Right lobe of liver (tissue), 6 donors: ENCODE data around the gene DBH. TPM values are rescaled to one million over a fixed set of nuclear protein-coding genes. Genes with fewer than 3 reads are reported as not detected.
A peak's percentile ranks its signal among the peaks of the same experiment; 100 is the strongest.

Experiments used
- ATAC-seq, 4 donors: fragments of 200-7000 bp; cut with Tn5 transposase; one replicate each; pipeline ENCODE4 v1.9.1; 2020; ENCODE audit warnings: mild to moderate bottlenecking in 4 of 4, moderate library complexity in 4 of 4
- DNase-seq, 3 donors: peaks; one replicate each; pipeline ENCODE4 v3.0.0-alpha.2; 2020
- H3K27ac ChIP-seq, 3 donors: fragments of 200-600 bp; one replicate each; pipeline ENCODE4 v1.8.0; 2022
- H3K27me3 ChIP-seq, 2 donors: fragments of 200-600 bp; one replicate each; pipeline ENCODE4 v1.8.0; 2022
- H3K36me3 ChIP-seq, 4 donors: fragments of 200-600 bp; sonication (generic) in 1 of 4; one replicate each; pipeline versions ENCODE4 v1.5.1 to v1.8.0; 2017 to 2022; ENCODE audit warnings: control low read depth in 1 of 4
- H3K4me1 ChIP-seq, 4 donors: fragments of 200-600 bp; sonication (generic) in 1 of 4; one replicate each; pipeline versions ENCODE4 v1.5.1 to v1.8.0; 2017 to 2022; ENCODE audit warnings: control low read depth in 1 of 4
- H3K4me3 ChIP-seq, 3 donors: fragments of 200-600 bp; one replicate each; pipeline ENCODE4 v1.8.0; 2022
- H3K9me3 ChIP-seq, 4 donors: fragments of 200-600 bp; sonication (generic) in 1 of 4; one replicate each; pipeline versions ENCODE4 v1.5.1 to v1.8.0; 2017 to 2022; ENCODE audit warnings: control low read depth in 1 of 4
- POLR2A ChIP-seq: fragments of 450-650 bp; IDR thresholded peaks from one replicate; pipeline ENCODE4 v1.6.1; 2017; ENCODE audit warnings: antibody characterized with exemption, mild to moderate bottlenecking
- WGBS: methylation state at CpG from one replicate; pipeline ENCODE4 v1.1.6; 2018; ENCODE audit warnings: low coverage, low lambda C conversion rate; ENCODE audit not compliant: insufficient coverage; ENCODE audit errors: missing lambda C conversion rate; 5-methylcytosine and 5-hydroxymethylcytosine counted together
- intact Hi-C, 2 donors: fragments of 100-400 bp; cut with DNase I; formaldehyde crosslinking; loops; one replicate each; pipeline versions ENCODE4 v1.11.2 to v1.14.1; 2022
- total RNA-seq, 6 experiments: library from RNA; depleted of rRNA in 2 of 6; stranded (reverse); fragments of >200 nt in 2 of 6; fragmentation: NEBNext Ultra II Directional in 3 of 6; extraction: Animal tissue kit (Norgen Biotek cat#: 25700) in 3 of 6; gene quantifications; one replicate each; pipeline versions ENCODE4 v1.1.0 to v1.2.4, GENCODE V29; 2016 to 2023
- TF ChIP-seq, protein P1 (sequence below), 4 donors: fragments of 200-600 bp in 3 of 4; fragments of 450-650 bp in 1 of 4; IDR thresholded peaks; one replicate each; pipeline versions ENCODE4 v1.5.1 to v1.8.0; 2016 to 2022; ENCODE audit warnings: antibody characterized with exemption in 4 of 4, mild to moderate bottlenecking in 2 of 4
- donor health status: DM: no; HTN: yes; CAD: no.
- donor health status: DM: no; HTN: no; CAD: no.
- donor health status: DM: no; HTN: no; CAD: no.
- donor health status: DM: no; HTN: yes; CAD: no.
- donor health status: DM: no; HTN: yes; CAD: no.

The DBH gene
- total RNA-seq, 6 experiments from 2014 or later, result 1.2 to 12.9 (median 5.7) TPM

DNA sequence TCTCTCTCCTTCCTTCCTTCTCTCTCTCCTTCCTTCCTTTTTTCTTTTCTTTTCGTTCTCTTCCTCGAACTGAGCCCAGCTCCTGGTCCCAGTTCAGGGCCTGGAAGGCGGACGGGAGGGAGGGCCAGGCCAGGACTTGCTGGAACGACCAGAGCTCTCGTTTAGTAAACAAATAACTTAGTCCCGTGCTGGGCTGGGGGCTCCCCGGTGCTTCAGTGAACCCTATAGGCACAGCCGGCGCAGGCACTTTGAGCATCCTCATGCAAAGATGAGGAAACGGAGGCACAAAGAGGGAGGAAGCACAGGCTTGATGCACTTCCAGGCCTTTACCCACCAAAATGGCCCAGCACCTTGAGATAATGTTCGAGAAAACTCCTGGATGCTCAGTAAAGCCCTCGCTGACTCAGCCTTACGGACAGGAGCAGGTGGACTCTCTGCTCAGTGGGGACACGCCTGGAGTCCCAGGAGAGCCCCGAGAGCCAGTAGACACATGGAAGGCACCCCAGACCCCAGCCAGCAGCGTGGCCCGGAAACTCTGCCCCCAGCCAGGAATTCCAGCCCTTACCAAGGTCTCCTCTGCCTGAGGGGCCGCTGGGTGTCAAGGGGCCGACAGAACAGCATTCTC is 45.8 kb upstream of the DBH start:
- intact Hi-C loops, result no loop called here
- no peaks in the 10 kb centered on the region for H3K4me1 ChIP-seq
- H3K27me3 ChIP-seq, result no peaks in the 10 kb centered on the region
- H3K9me3 ChIP-seq, result no peaks in the 10 kb centered on the region
- ATAC-seq (no peak), DNase-seq (no peak)
- H3K36me3 ChIP-seq, result no peaks in the 10 kb centered on the region
- no peak overlapping the region for H3K27ac ChIP-seq
- WGBS, result 44% methylated on average over 10 of the region's 20 CpGs
- no peak for TF ChIP-seq POLR2A
- TF ChIP-seq, protein P1, sequence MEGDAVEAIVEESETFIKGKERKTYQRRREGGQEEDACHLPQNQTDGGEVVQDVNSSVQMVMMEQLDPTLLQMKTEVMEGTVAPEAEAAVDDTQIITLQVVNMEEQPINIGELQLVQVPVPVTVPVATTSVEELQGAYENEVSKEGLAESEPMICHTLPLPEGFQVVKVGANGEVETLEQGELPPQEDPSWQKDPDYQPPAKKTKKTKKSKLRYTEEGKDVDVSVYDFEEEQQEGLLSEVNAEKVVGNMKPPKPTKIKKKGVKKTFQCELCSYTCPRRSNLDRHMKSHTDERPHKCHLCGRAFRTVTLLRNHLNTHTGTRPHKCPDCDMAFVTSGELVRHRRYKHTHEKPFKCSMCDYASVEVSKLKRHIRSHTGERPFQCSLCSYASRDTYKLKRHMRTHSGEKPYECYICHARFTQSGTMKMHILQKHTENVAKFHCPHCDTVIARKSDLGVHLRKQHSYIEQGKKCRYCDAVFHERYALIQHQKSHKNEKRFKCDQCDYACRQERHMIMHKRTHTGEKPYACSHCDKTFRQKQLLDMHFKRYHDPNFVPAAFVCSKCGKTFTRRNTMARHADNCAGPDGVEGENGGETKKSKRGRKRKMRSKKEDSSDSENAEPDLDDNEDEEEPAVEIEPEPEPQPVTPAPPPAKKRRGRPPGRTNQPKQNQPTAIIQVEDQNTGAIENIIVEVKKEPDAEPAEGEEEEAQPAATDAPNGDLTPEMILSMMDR (IDR thresholded peaks at IDR 0.05), result no peak
- no peak overlapping the region for H3K4me3 ChIP-seq

DNA sequence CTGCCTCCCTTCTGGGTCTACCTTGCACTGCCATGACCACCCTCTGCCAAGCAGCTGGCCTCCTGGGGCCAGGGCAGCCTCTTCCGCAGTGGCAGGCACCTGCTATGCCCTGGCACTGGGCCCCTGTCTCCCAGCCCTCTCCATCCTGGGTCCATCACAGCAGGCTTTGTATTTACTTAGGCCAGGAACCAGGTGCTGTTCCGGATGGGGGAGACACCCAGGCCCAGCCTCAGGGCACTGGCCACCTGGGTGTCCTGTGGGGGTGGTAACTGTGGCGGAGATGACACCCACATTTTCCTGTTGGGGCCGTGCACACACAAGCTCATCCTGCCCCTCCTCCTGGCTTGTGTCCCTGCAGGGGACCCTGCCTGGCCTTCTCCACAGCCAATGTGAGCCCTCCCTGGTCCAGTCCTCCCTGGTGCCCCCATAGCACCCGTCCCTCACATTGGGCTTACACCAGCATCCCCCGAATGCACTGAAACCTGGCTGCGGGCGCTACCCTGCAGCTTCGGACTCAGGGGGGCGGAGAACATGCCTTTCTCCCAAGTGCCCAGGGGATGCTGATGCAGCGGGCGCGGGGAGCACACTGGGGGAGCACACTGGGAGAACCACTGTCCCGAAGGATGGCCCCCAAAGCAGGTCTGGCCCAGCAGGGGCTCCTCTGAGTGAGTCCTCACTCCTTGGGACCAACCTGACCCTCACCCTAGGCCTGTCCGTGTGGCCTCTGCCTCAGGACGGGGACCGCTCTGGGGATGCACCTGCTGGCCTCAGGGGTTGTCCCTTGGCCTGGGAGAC is 44.9 kb upstream of the DBH start:
- Histone ChIP-seq H3K27me3 (no peaks in the 10 kb centered on the region), H3K36me3 (no peaks in the 10 kb centered on the region), H3K9me3 (no peaks in the 10 kb centered on the region), H3K4me1 (no peaks in the 10 kb centered on the region), H3K4me3 (no peak overlapping the region), H3K27ac (no peak overlapping the region)
- TF ChIP-seq, protein P1 (IDR thresholded peaks at IDR 0.05), result no peak
- TF ChIP-seq POLR2A, result no peak
- WGBS, result 88% methylated on average over 4 of the region's 17 CpGs
- intact Hi-C loops, result no loop called here
- ATAC-seq, result no peak
- DNase-seq, result peak in 1 of 3 donors; percentile 15

DNA sequence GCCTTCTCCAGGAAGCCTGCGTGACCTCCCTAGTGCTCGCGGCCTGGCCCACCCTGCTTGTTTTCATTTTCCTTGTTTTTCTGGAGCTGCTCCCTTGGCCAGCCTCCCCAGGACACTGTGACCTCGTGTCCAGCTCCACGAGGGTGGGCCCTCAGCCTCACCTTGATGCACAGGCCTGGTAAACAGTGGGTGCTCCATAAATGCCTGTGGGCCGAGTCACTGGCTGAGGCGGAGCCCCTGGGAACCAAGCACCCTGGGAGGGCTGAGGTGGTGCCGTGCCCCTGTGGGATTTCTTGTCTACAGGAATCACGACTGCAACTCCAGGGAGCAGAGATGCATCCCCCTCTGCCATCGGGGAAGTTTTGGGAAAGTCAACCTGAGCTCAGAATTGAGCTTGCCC is 44.2 kb upstream of the DBH start:
- no peaks in the 10 kb centered on the region for H3K27me3 ChIP-seq
- TF ChIP-seq POLR2A, result no peak

DNA sequence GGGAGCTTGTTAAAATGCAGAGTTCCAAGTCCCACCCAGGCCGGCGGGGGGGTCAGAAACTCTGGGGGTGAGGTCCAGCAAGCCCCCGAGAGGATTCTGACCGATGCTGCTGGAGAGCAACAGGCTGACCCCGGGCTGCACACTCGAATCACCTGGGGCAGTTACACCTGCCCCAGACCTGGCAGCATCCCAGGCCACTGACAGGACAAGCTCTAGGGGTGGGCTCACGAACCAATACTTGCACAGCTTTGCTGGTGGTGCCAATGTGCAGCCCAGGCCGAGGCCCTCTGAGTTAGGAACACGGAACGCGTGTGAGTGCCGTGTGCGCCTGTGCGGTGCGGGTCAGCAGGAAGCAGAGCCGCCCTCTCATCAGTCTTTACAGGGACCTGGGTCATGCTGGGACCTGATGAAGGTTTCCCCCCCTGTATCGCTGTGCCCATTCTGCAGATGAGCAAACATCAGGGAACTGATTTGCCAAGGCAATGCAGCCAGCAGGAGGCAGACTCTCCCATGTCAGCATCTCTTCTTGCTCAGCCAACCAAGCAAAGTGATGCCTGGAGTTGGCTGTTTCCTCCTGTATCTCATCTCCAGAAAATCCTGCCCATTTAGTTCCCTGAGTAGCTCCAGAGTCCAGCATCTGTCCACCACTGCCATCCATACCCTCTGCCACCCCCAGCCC is 43.3 kb upstream of the DBH start:
- intact Hi-C loops, result no loop called here
- no CpG with 5 or more reads among the region's 17 CpGs for WGBS
- DNase-seq, result peak in 1 of 3 donors; percentile 17
- H3K4me3 ChIP-seq, result no peak overlapping the region
- H3K4me1 ChIP-seq, result no peaks in the 10 kb centered on the region
- ATAC-seq, result peak in 2 of 4 donors; percentile 21 to 30
- no peak for TF ChIP-seq POLR2A
- TF ChIP-seq, protein P1 (IDR thresholded peaks at IDR 0.05), result peak in 3 of 4 donors; percentile 11 to 16 (median 13)
- no peaks in the 10 kb centered on the region for H3K36me3 ChIP-seq
- H3K27me3 ChIP-seq, result no peaks in the 10 kb centered on the region
- no peaks in the 10 kb centered on the region for H3K9me3 ChIP-seq
- H3K27ac ChIP-seq, result no peak overlapping the region

More for the DNA sequence above, 44.2 kb upstream of the DBH start:
- 38% methylated on average over 3 of the region's 10 CpGs for WGBS
- DNase-seq (no peak), ATAC-seq (no peak)
- Histone ChIP-seq H3K4me3 (no peak overlapping the region), H3K4me1 (no peaks in the 10 kb centered on the region), H3K36me3 (no peaks in the 10 kb centered on the region), H3K27ac (no peak overlapping the region), H3K9me3 (no peaks in the 10 kb centered on the region)
- intact Hi-C loops, result no loop called here
